Body of pancreas (tissue), 4 donors: ENCODE data around the gene NR2F1-AS1.

Experiments used
- CTCF ChIP-seq, 7 experiments: fragments of 450-650 bp in 4 of 7; fragments of 200-600 bp in 3 of 7; sonication (generic) in 3 of 7; IDR thresholded peaks; one replicate each; pipeline ENCODE4 v1.5.1; 2016 to 2019; ENCODE audit warnings: antibody characterized with exemption in 7 of 7
- POLR2A ChIP-seq, 3 donors: fragments of 450-650 bp; IDR thresholded peaks; one replicate each; pipeline ENCODE4 v1.6.1; 2016; ENCODE audit warnings: antibody characterized with exemption in 3 of 3, mild to moderate bottlenecking in 2 of 3

- TF ChIP-seq CTCF (IDR thresholded peaks at IDR 0.05): no peak
- no peak for TF ChIP-seq POLR2A (IDR thresholded peaks at IDR 0.05)
These were observed 200.0 kb downstream of the NR2F1-AS1 start for GRCh38 chr5:93381057-93381456.
